Stimulated activated CD4-positive, alpha-beta T cell treated with anti-CD3 and anti-CD28 coated beads, TNF-alpha, amount 100 ng/mL, for 1 hour (primary cell): ENCODE measurements around the gene TBRG1.

Source experiments
- DNase-seq, 3 donors: peaks; one replicate each; pipeline ENCODE4 v3.0.0-alpha.2; 2020; ENCODE audit warnings: low read depth in 3 of 3, low spot score in 1 of 3

TBRG1 gene

DNA sequence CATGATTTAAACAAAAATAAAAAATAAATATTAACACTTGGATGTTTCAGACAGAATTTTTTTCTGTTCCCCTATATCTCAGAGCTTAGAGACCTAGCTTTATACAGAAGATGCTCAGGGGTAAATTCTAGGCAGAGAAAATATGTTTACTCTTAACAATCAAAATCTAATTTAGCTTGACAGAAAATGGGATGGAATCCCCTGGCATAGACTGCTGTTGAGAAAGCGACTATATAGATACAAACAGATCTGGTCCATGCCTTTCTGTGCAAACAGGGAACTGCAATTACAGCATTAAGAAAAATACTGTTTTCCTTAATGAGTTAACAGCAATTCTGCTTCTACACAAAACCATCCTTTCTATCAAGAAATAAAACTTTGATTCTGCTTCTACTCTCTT lies 36.3 kb downstream of the TBRG1 start:
- DNase-seq, result no peak

DNA sequence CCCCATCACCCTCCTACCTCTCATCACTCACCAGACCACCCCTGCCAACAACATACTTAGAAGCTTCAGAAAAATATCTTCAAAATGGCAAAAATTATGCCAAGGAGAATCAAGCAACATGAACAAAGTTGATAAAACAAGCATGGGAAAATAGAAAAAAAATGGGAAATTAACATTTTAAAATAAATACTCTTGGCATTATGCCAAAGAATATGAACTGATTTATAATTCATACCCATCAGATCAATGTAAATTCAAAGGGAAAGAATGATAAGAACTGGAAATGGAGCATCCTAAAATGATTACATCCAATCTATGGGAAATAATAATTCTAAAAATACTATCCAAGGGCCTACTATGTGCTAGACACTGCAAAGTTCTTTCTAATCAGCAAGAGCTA lies 38.9 kb downstream of the TBRG1 start:
- no peak for DNase-seq

DNA sequence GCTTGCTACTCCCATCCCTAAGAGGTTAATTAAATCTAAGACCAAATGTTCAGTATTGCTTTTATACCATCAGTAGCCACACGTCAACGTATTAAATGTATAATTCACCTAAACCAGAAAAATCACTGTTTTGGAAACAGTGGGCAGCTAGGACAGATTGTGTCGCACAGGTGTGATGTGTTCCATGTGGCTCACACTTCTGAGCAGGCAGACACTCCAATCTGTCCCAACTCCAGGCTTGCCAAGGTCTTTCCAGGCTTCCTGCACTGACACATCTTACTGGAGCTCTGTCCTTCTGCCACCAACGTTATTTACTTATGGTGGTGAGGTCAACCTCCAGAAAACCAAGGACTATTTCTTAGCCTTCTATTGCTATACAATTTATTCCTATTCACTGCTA lies 39.4 kb downstream of the TBRG1 start:
- DNase-seq, result no peak

DNA sequence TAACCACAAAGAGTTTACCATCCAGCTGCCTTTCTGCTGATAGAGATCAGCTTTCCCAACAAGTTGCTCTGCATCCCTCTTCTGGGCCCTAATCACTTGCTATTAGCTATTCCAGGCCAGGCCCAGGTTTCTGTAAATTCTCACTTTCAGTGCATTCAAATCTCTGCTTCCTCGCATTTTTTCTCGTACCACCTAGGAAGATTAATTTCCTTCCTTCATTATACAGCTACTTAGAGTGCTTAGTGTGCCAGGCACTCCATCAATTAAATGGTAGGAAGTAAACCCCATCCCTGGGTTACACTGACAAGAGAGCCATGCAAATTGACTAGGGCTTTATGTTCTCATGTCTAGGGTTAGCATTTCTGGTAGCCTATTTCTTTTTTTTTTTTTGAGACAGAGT lies 41.2 kb downstream of the TBRG1 start:
- no peak for DNase-seq

DNA sequence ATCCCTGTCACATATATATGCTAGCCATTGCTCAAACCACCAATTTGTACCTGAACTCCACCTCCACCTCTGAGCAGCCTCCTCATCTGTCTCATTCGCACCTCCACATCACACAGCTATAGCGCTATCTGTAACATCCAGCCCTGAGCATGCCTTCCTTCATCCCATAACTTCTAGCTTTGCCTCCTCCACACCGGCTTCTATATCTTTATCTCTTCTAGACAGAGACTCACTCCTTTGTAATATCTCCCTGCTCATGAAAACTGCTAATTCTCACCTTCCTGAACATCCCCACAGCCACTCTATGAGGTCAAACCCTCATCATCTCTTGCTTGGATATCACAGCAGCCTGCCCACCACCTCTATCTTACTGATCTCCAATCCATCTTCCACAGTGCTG lies 44.9 kb downstream of the TBRG1 start:
- DNase-seq, result no peak

DNA sequence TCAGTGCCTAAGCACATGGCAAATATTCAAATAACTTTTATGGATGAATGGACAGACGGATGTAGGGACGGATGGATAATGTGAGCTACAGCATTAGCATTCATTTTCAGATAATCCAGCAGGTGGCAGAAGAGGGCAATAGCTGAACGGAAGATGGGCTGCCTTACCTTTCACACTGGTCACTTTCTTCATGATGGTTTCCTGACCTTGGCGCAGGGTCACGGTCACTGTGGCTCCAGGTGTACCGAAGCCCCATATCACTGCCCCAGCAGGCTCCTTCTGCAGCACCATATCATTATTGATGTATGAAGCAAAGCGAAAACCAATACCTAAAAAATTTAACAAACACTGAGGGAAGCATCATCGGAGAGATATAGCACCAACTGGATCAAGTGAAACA lies 46.5 kb downstream of the TBRG1 start:
- no peak for DNase-seq

DNA sequence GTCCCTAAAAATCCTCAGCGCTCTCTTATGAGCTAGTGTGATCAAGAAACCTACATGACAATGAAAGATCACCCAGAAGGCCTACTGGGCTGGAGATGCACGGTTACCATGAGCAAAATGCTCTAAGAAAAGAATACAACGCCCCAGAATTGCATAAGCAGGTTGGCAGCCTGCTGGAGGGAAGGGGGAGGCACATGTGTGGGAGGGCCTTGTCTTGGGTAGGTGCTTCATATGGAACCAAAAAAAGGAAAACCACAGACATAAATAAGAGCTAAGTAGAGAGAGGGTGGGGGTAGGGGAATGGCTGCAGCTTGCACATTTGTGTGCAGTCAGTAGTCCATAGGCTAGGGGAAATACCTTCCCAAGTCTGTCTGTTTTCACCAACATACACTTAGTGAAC lies 48.1 kb downstream of the TBRG1 start:
- DNase-seq, result no peak

DNA sequence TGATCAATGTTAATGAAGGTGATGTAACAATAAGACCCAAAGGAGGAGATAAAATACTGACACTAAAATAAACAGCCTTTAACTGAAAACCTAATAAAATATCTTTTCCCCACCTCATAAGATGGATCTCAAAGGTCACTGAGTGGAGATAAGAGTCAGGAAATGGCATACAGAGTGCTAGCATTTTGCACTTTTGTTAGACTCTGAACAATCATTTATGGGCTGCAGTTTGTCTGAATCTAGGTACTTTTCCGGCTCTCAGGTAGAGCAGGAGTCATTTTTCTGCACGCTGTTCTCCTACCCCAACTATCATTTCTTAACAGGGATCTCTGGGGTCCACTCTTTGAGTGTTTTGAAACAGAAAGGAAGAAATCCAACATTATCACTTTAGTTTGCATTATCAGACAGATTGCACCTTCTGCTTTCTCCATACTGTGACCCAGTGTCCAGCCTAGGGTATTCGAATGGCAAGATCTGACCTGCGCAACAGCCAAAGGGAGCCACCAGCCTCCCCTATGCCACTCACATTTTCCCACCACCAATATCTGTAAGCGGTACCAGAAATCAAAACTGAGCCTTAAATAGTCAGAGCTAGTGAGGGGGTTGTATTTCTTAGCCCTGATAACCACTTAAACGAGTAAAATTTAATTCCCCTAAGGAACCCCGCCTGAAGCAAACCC lies 50.0 kb downstream of the TBRG1 start:
- no peak for DNase-seq

DNA sequence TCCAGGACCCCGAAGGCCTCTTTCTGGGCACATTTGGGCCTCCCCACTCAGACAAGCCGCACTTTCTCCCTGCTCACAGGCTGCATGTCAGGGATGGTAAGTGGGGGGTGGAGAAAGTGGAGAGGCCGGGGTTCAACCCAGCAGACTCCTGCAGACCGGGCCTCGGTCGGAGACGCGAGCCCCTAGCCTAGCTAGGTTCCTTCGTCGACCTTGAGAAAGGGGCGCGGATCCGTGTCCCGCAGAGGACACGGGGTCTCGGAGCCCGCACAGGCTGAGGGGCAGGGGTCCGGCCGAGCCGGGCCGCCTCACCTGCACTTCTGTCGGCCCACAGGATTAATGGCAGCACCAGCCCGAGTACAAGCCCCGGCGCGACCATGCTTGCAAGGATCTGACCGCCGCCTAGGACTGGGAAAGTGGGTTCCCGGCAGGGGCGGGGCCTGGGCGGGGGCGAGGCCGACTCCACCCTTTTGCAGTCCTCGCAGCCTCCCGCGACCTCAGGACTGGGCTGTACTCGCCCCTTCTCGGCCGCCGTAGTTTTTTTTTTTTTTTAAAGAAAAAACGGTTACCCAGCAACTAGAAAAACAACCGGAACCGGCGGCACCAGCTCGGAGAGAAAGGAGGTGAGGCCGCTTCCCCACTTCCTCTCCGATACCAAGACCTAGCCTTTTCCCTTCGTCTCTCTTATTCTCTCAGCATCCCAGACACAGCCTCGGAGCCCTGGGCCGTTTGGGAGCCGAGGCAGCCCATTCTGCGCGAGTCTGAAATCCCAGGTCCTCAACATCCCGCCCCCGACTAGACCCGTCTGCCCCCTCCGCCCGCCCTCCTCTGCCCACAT lies 50.9 kb downstream of the TBRG1 start, which contains the start of the genes SIAE and SPA17:
TSS of gene SIAE (minus strand) at position 407 of the 835 bp plus-strand sequence. CDS start at position 376, 31 bp downstream.
TSS of gene SPA17 (plus strand) at position 572 of the 835 bp plus-strand sequence. CDS start 1,361 bp downstream, outside the sequence.
- DNase-seq, result peak; percentile 57 to 72 (median 68)

DNA sequence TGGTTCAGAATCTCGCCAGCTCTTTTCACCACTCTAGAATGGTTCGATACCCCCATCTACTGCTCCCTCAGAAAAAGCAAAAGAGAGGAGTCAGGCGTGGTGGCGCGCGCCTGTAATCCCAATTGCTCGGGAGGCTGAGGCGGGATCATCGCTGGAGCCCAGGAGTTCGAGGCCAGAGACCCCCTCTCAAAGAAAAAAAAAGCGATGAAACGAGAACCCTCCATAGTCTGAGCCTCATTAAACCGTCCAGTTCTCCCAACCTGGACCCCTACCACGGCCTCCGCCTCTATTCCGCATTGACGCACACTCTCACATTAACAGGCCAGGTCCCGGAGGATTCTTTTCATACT lies 51.5 kb downstream of the TBRG1 start:
- DNase-seq, result no peak

DNA sequence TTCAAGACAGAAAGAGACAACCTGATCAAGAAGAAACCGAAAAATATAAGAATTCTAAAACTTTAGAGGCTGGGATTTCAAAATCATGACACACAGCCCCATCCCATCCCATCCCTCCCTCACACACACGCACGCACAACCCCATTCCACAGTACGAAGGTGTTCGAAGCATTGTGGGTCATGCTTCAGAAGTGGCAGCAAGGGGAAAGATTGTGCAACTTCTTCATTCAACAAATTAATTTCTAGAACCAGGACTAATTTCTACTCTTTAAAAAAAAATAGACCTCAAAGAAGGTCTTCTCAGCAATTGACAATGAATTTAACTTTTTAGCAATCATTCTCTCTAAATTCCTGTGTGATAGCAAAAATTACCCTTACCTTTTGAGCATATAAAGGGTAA lies 51.9 kb downstream of the TBRG1 start:
- no peak for DNase-seq

DNA sequence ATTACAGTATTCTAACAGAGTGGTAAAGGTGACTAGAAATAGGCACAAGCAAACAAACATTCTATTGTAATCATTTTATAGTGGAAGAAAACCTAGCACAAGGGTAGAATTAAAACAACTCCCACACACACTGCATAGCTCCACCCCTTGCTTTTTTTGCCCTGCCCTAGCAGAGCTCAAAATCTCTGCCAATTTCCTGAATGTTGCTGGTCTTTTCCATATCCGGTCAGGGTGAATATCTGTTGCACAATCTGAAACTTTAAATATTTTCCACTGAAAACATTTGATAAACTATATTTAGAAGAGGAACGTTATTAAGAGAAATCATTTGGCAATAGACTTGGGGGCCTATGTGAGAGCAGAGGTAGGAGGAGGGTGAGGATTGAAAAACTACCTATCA lies 53.7 kb downstream of the TBRG1 start:
- no peak for DNase-seq

DNA sequence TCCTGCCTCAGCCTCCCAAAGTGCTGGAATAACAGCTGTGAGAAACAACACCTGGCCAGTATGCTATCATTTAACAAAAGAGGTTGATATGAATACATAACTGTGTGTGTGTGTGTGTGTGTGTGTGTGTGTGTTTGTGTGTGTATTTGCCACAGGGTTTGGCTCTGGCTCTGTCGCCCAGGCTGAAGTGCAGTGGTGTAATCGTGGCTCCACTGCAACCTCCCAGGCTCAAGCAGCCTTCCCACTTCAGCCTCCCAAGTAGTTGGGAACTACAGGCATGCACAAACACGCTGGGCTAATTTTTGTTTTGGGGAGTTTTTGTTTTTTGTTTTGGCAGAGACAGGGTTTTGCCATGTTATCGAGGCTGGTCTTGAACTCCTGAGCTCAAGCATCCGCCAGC lies 55.8 kb downstream of the TBRG1 start:
- DNase-seq, result no peak

DNA sequence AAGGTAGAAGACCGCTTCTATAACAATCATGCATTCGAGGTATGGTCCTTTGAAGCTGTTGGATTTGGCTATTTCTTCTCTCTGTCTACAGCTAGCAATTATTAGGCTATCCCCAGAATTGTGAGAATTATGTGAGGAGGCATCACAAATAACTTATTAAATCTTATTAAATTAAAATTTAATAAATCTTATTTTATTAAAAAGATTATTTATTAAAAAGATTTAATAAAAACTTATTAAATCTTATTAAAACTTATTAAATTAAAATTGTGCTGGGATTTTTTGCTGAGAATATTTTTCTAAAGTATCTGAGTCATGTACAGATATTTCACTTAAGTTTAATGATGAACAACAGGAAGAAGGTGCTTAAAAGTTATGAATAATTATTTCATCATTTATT lies 58.8 kb downstream of the TBRG1 start:
- no peak for DNase-seq

DNA sequence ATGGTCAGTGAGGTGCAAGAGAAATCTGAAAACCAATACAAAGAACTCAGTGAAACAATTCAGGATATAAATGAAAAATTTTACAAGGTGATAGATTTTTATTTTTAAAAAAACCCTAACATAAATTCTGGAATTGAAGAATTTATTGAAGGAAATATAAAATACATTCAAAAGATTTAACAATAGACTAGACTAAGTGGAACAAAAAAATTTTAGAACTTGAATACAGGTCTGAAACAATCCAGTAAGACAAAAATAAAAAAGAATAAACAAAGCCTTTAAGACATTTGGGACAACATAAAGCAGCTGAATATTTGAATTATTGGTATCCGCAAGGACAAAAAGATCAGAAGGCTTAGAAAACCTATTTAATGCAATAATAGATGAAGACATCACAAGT lies 59.8 kb downstream of the TBRG1 start:
- no peak for DNase-seq
